ENCODE data around the gene PRPF39. TPM values are rescaled to one million over a fixed set of nuclear protein-coding genes. Genes with fewer than 3 reads are reported as not detected.

PRPF39 gene
- total RNA-seq, 4 donors from 2014 or later: 25.1 to 37.7 (median 36.3) TPM

GRCh38 chr14:45123271-45123670 is 39.4 kb downstream of the PRPF39 start:
- TF ChIP-seq CTCF (IDR thresholded peaks at IDR 0.05; ENCODE audit: low read depth): no peak

GRCh38 chr14:45125754-45126153 is 41.8 kb downstream of the PRPF39 start:
- no peak for TF ChIP-seq CTCF (IDR thresholded peaks at IDR 0.05; ENCODE audit: low read depth)

GRCh38 chr14:45128963-45129629 is 45.2 kb downstream of the PRPF39 start:
- TF ChIP-seq CTCF (IDR thresholded peaks at IDR 0.05; ENCODE audit: low read depth): no peak

- no peak for TF ChIP-seq CTCF (IDR thresholded peaks at IDR 0.05; ENCODE audit: low read depth)
These were observed 49.8 kb downstream of the PRPF39 start for GRCh38 chr14:45133683-45134050.

- no peak for TF ChIP-seq CTCF (IDR thresholded peaks at IDR 0.05; ENCODE audit: low read depth)
These were observed 50.4 kb downstream of the PRPF39 start, which contains the start of gene FKBP3 for GRCh38 chr14:45134051-45134958. FKBP3 (minus strand) TSS chr14:45134481; CDS start chr14:45134456, 25 bp downstream.

- no peak for TF ChIP-seq CTCF (IDR thresholded peaks at IDR 0.05; ENCODE audit: low read depth)
These were observed 51.2 kb downstream of the PRPF39 start for GRCh38 chr14:45135156-45135555.

Measured in subcutaneous adipose tissue (tissue), 4 donors.